Mesenchymal stem cell (in vitro differentiated cells and primary cell): ENCODE measurements around the gene HOXA6.
A peak's percentile ranks its signal among the peaks of the same experiment; 100 is the strongest.

ENCODE experiments used
- DNase-seq: peaks from one replicate; pipeline ENCODE4 v3.0.0-alpha.2; 2013
- H2AFZ ChIP-seq: one replicate; pipeline ENCODE4 v1.6.1; 2013; ENCODE audit warnings: low read depth, mild to moderate bottlenecking, control low read depth, inconsistent platforms, low read length, moderate library complexity
- H2AK5ac ChIP-seq: 2 replicates; pipeline ENCODE4 v1.6.1; 2013; ENCODE audit warnings: low read length, moderate library complexity, mild to moderate bottlenecking, inconsistent platforms; ENCODE audit not compliant: severe bottlenecking
- H2BK120ac ChIP-seq: one replicate; pipeline ENCODE4 v1.6.1; 2013; ENCODE audit warnings: low read depth, mild to moderate bottlenecking, inconsistent platforms, low read length, moderate library complexity
- H2BK12ac ChIP-seq, 2 experiments: one replicate each; pipeline ENCODE4 v1.6.1; 2013; ENCODE audit warnings: inconsistent platforms in 2 of 2, low read length in 2 of 2, mild to moderate bottlenecking in 2 of 2, moderate library complexity in 2 of 2, control low read depth in 1 of 2
- H2BK15ac ChIP-seq: one replicate; pipeline ENCODE4 v1.6.1; 2013; ENCODE audit warnings: mild to moderate bottlenecking, low read depth, inconsistent platforms; ENCODE audit not compliant: poor library complexity, severe bottlenecking
- H2BK5ac ChIP-seq: 2 replicates; pipeline ENCODE4 v1.6.1; 2013; ENCODE audit warnings: low read depth, mild to moderate bottlenecking, low read length, control low read depth, inconsistent platforms; ENCODE audit not compliant: poor library complexity, severe bottlenecking
- H3K14ac ChIP-seq, 2 experiments: one replicate each; pipeline ENCODE4 v1.6.1; 2013; ENCODE audit warnings: inconsistent platforms in 2 of 2, low read length in 2 of 2, control low read depth in 1 of 2, mild to moderate bottlenecking in 1 of 2, moderate library complexity in 1 of 2
- H3K18ac ChIP-seq, 2 experiments: one replicate each; pipeline ENCODE4 v1.6.1; 2013; ENCODE audit warnings: inconsistent platforms in 2 of 2, low read length in 2 of 2, control low read depth in 1 of 2, low read depth in 1 of 2, mild to moderate bottlenecking in 1 of 2
- H3K23ac ChIP-seq, 2 experiments: one replicate each; pipeline ENCODE4 v1.6.1; 2013; ENCODE audit warnings: inconsistent platforms in 2 of 2, low read length in 2 of 2, mild to moderate bottlenecking in 2 of 2, moderate library complexity in 2 of 2, control low read depth in 1 of 2
- H3K27ac ChIP-seq: 2 replicates; pipeline ENCODE4 v1.5.1; 2013; ENCODE audit warnings: mild to moderate bottlenecking, moderate library complexity, low read length, control low read depth, inconsistent platforms; ENCODE audit not compliant: poor library complexity, severe bottlenecking
- H3K27me3 ChIP-seq, 2 experiments: 2 replicates each; pipeline versions ENCODE4 v1.6.1 to v1.7.0; 2013; ENCODE audit warnings: low read length in 2 of 2, mild to moderate bottlenecking in 2 of 2, moderate library complexity in 2 of 2, control low read depth in 1 of 2, inconsistent platforms in 1 of 2; ENCODE audit not compliant: control insufficient read depth in 1 of 2, insufficient read depth in 1 of 2
- H3K36me3 ChIP-seq, 2 experiments: 2 replicates each; pipeline versions ENCODE4 v1.6.1 to v1.7.0; 2013; ENCODE audit warnings: low read length in 2 of 2, control low read depth in 1 of 2, inconsistent platforms in 1 of 2, low read depth in 1 of 2, mild to moderate bottlenecking in 1 of 2; ENCODE audit not compliant: insufficient read depth in 2 of 2, control insufficient read depth in 1 of 2
- H3K4ac ChIP-seq, 2 experiments: one replicate each; pipeline ENCODE4 v1.6.1; 2013; ENCODE audit warnings: inconsistent platforms in 2 of 2, low read length in 2 of 2, mild to moderate bottlenecking in 2 of 2, moderate library complexity in 2 of 2, control low read depth in 1 of 2, low read depth in 1 of 2
- H3K4me1 ChIP-seq: 2 replicates; pipeline ENCODE4 v1.6.1; 2013; ENCODE audit warnings: low read depth, low read length, control low read depth; ENCODE audit not compliant: control insufficient read depth, insufficient read depth
- H3K4me2 ChIP-seq: 2 replicates; pipeline ENCODE4 v1.6.1; 2013; ENCODE audit warnings: low read length, mild to moderate bottlenecking, inconsistent platforms; ENCODE audit not compliant: poor library complexity, severe bottlenecking
- H3K4me3 ChIP-seq, 2 experiments: 2 replicates each; pipeline versions ENCODE4 v1.5.1 to v1.7.0; 2013; ENCODE audit warnings: low read length in 2 of 2, mild to moderate bottlenecking in 2 of 2, control low read depth in 1 of 2, low read depth in 1 of 2; ENCODE audit not compliant: insufficient read depth in 1 of 2
- H3K79me1 ChIP-seq: replicated peaks from 2 replicates; pipeline ENCODE4 v1.6.1; 2013; ENCODE audit warnings: mild to moderate bottlenecking, control low read depth, low read length, inconsistent platforms; ENCODE audit not compliant: poor library complexity, severe bottlenecking
- H3K9ac ChIP-seq: 2 replicates; pipeline ENCODE4 v1.7.0; 2013; ENCODE audit warnings: mild to moderate bottlenecking, low read length, moderate library complexity
- H3K9me3 ChIP-seq: 2 replicates; pipeline ENCODE4 v1.7.0; 2013; ENCODE audit warnings: mild to moderate bottlenecking, low read length; ENCODE audit not compliant: control insufficient read depth
- H4K8ac ChIP-seq: one replicate; pipeline ENCODE4 v1.6.1; 2013; ENCODE audit warnings: inconsistent platforms, mild to moderate bottlenecking, low read length, moderate library complexity
- H4K91ac ChIP-seq: one replicate; pipeline ENCODE4 v1.6.1; 2013; ENCODE audit warnings: mild to moderate bottlenecking, low read length, inconsistent platforms
- WGBS: methylation state at CpG from one replicate; pipeline ENCODE4 v1.1.7; 2013; ENCODE audit warnings: mixed read lengths; 5-methylcytosine and 5-hydroxymethylcytosine counted together

The HOXA6 gene

GRCh38 chr7:27193335-27194001, 45.9 kb upstream of the HOXA6 start:
- Histone ChIP-seq H2BK12ac (no peak overlapping the region), H2AFZ (no peak overlapping the region), H2BK5ac (no peak overlapping the region), H4K91ac (no peak overlapping the region), H3K23ac (peak overlapping the region in 1 of 2 experiments; percentile 2), H3K36me3 (peaks cover 0 to 3% of the 10 kb centered on the region in 2 experiments), H3K18ac (no peak overlapping the region), H3K14ac (no peak overlapping the region), H3K4ac (no peak overlapping the region), H2BK15ac (no peak overlapping the region), H3K4me1 (peaks cover 24% of the 10 kb centered on the region), H4K8ac (no peak overlapping the region), H3K9ac (peak overlapping the region; percentile 78), H2AK5ac (no peak overlapping the region), H3K4me3 (peak overlapping the region in 1 of 2 experiments; percentile 65), H2BK120ac (no peak overlapping the region), H3K9me3 (no peaks in the 10 kb centered on the region), H3K27me3 (peaks cover 60 to 86% of the 10 kb centered on the region in 2 experiments), H3K27ac (no peak overlapping the region), H3K79me1 (peaks cover 3% of the 10 kb centered on the region), H3K4me2 (peak overlapping the region; percentile 80)
- DNase-seq, result no peak
- 20% methylated on average over 27 of the region's 29 CpGs for WGBS

- Histone ChIP-seq H2BK120ac (no peak overlapping the region), H4K91ac (no peak overlapping the region), H2BK5ac (no peak overlapping the region), H3K4ac (no peak overlapping the region), H3K9me3 (no peaks in the 10 kb centered on the region), H2AFZ (no peak overlapping the region), H3K27me3 (peaks cover 53 to 83% of the 10 kb centered on the region in 2 experiments), H3K36me3 (peaks cover 0 to 3% of the 10 kb centered on the region in 2 experiments), H3K18ac (no peak overlapping the region), H3K4me2 (peak overlapping the region; percentile 80), H3K14ac (no peak overlapping the region), H2BK15ac (no peak overlapping the region), H3K79me1 (peaks cover 3% of the 10 kb centered on the region), H3K27ac (no peak overlapping the region), H3K4me1 (peaks cover 24% of the 10 kb centered on the region), H3K9ac (peak overlapping the region; percentile 78), H4K8ac (no peak overlapping the region), H3K4me3 (peak overlapping the region; percentile 48 to 65), H2AK5ac (no peak overlapping the region), H2BK12ac (no peak overlapping the region), H3K23ac (peak overlapping the region; percentile 2 to 51)
- DNase-seq, result no peak
- 19% methylated on average over 75 of the region's 78 CpGs for WGBS
Observed at GRCh38 chr7:27192546-27193334, 45.2 kb upstream of the HOXA6 start.

DNA sequence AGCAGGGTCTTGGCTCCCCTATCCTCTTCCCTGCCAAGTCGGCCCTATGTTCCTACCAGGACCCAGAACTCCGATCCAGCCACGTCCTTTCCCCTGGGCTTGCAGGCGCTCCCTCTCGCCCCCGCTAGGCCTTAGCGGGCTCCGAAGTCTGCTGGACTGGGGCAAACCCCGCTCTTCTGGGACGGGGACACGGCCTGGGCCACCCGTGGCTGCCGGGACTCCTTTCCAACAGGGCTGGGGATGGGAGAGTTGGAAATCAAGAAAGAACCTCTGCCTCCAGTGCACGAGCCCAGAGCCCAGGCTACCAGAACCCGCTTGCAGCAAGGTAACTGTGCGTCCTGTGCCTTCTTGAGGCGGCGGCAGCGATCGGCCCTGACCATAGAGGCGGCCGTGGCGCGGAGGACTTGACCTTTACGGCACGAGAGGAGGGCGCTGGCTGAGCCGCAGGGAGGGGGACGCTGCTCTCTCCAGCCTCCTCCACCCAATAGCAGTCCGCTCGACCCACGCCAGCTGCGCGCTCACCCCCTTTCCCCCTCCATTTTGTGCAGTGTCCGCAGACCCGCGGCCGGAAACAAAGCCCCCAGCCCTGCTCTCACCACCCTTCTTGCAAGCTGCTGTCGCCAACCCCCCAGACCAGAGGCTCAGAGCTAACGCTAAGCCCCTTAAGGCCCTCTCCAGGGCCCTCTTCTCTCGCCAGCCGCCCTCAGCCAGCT, 44.4 kb upstream of the HOXA6 start:
- Histone ChIP-seq H2AK5ac (no peak overlapping the region), H2BK120ac (no peak overlapping the region), H3K36me3 (peaks cover 0 to 3% of the 10 kb centered on the region in 2 experiments), H3K9me3 (no peaks in the 10 kb centered on the region), H3K23ac (peak overlapping the region in 1 of 2 experiments; percentile 51), H4K91ac (no peak overlapping the region), H3K4me1 (peaks cover 24% of the 10 kb centered on the region), H2BK12ac (no peak overlapping the region), H4K8ac (peak overlapping the region; percentile 24), H2BK15ac (no peak overlapping the region), H3K18ac (no peak overlapping the region), H2BK5ac (no peak overlapping the region), H3K27me3 (peaks cover 47 to 76% of the 10 kb centered on the region in 2 experiments), H3K14ac (peak overlapping the region in 1 of 2 experiments; percentile 35), H3K9ac (peak overlapping the region; percentile 78), H3K27ac (no peak overlapping the region), H3K4ac (no peak overlapping the region), H3K4me2 (peak overlapping the region; percentile 80), H2AFZ (no peak overlapping the region), H3K79me1 (peaks cover 3% of the 10 kb centered on the region), H3K4me3 (peak overlapping the region; percentile 48 to 65)
- DNase-seq, result no peak
- WGBS, result 8% methylated on average over 39 of the region's 42 CpGs
